ENCODE data around the gene PWWP2B.
"Not testable (repeated sequence)": the region's sequence is repeated elsewhere in the genome, so short reads cannot be mapped to it uniquely, and the experiment has no call there.

The PWWP2B gene

DNA sequence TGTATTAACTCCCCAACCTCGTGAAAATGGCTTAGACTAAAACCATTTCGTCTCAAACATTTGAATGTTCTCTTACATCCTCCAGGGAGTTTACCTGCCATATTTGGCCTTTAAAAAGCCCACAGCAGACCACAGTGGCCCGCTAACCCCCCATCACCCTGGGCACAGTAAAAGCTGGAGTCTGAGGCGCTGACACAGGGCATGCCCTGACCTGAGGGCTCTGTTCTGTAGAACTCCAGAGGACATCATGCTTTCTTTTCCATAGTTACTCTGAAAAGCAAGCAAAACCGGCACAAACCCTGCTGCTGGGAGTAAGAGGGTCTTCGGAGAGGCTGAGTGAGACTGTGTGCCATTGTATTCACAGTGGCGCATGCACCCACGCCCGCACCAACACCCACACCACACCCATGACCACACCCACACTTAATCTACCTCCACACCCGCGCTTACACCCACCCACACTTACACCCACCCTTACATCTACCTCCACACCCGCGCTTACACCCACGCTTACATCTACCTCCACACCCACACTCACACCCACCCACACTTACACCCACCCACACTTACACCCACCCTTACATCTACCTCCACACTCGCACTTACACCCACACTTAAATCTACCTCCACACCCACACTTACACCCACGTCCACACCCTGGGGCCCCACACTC lies 32.9 kb upstream of the PWWP2B start:
- no peak for DNase-seq (ENCODE audit: low read depth)

GRCh38 chr10:132364594-132364970 lies 32.4 kb upstream of the PWWP2B start:
- no peak for DNase-seq (ENCODE audit: low read depth)

- DNase-seq (ENCODE audit: low read depth), result no peak
Observed at GRCh38 chr10:132365102-132365501, 31.9 kb upstream of the PWWP2B start.

GRCh38 chr10:132366006-132366405 lies 31.0 kb upstream of the PWWP2B start:
- DNase-seq (ENCODE audit: low read depth), result no peak

- no peak for DNase-seq (ENCODE audit: low read depth)
Observed at GRCh38 chr10:132366499-132366898, 30.5 kb upstream of the PWWP2B start.

- no peak for DNase-seq (ENCODE audit: low read depth)
Observed at GRCh38 chr10:132368391-132368790, 28.6 kb upstream of the PWWP2B start.

GRCh38 chr10:132368881-132369635 lies 27.9 kb upstream of the PWWP2B start:
- DNase-seq (ENCODE audit: low read depth), result no peak

GRCh38 chr10:132369636-132370185 lies 27.3 kb upstream of the PWWP2B start:
- no peak for DNase-seq (ENCODE audit: low read depth)

- DNase-seq (ENCODE audit: low read depth), result no peak
Observed at GRCh38 chr10:132370426-132371340, 26.3 kb upstream of the PWWP2B start.

DNA sequence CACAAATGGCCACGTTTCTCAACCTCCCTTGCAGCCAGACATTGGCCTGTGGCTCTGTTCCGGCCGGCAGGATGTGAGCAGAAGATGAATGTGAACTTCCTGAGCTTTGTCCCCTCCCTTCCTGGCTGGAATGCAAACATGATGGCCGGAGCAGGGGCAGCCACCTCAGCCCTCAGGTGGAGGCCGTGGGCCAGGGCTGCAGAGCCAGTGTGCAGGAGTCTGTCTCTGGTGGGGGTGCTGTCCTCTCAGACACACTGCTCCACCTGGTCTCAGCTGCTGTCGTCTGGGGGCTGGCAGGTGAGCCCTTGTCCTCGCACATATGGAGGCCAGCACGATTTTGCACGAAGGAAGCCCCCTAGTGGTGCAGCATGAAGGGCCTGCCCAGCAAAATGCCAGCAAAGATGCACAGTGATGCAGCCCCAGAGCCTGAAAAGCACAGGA lies 25.3 kb upstream of the PWWP2B start:
- DNase-seq (ENCODE audit: low read depth), result no peak

DNA sequence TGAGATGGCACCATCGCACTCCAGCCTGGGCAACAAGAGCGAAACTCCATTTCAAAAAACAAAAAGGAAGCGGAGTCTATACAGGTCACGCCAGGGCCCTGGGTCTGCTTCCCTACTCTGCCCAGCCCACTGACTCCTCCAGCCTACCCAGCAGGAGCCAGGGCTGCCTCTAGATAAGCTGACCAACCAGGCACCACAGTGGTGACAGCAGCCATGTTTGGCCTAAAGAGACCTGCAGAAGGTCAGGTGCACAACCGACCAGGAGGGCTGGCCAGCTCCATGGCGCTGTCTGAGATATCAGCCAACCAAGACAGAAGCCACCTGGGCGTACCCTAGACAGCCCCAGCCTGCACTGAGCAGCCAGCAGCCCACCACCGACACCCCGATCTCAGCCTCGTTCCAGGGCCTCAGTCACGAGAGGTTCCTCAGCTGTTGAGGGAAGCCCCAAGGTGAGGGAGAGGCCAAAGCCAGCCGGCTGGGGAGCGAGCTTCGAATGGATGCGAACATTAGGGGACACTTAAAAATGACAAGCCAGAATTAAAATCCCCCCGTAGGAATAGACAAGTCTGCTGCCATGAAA lies 24.4 kb upstream of the PWWP2B start:
- no peak for DNase-seq (ENCODE audit: low read depth)

DNA sequence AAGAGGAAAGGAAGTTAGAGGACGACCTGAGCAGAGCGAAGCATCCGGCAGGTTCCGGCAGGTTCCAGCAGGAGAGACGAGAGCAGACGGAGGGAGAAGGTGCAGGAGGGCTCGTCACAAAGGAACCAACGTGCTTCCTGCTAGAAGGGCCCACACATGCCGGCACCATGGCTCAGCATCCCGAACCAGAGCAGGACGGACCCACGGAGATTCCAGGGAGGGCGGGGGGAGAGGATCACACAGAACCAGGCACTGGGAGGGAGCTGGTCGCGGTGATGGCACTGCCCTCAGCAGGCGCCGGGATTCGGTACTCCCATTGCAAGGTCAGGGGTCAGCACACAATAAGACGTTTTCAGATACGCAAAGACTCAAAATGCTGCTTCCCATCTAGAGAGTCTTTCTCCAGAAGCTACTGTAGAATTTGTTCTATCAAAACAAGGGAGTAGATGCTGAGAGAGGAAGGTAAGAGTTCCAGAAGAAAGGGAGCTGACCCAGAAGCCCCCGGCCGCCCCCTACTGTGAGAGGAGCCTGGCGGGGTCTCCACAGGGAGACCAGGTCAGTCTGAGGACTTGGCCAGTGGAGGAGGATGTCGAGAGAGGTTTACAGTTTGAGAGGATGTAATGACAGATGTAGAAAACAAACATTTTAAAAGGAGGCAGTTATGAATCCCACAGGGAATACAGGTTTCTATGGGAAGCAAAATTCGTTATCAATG lies 23.6 kb upstream of the PWWP2B start:
- DNase-seq (ENCODE audit: low read depth), result no peak

DNA sequence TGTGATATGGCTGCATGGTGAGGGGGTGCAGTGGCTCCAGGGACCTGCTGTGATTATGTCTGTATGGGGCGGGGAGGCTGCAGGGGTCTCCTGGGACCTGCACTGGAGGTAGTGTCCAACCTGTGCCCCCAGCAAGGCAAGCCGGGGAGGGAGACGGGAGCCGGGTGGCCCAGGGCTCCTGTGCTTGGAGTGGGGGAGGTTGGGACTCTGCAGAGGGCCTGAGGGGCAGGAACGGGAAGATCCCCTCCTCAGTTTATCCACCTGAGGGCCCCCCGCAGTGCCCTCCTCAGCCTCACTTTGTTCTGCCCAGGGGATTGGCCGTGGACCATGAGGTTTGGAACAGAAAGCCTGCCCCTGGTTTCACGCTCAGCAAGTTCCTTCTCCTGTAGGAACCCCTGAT lies 22.8 kb upstream of the PWWP2B start:
- DNase-seq (ENCODE audit: low read depth), result no peak

DNA sequence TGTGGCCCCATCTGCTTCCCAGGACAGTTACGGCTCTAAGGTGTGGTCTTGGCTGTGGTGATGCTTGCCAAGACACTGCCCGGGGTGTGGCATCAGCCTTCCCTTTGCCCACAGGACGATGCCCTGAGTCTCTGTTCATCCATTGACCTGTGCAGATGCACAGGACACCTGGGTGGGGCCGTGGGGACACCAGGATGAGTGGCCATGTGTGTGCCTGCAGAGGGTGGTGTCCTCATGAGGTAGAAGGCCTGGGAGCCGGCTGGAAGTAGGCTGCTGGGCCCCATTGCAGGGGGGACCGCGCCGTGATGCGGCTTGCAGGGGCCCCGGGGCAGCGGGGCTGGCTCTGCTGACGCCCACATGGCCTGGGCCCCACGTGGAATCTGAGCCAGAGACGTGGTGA lies 22.4 kb upstream of the PWWP2B start:
- DNase-seq (ENCODE audit: low read depth), result no peak

GRCh38 chr10:132375116-132375794 lies 21.7 kb upstream of the PWWP2B start:
- DNase-seq (ENCODE audit: low read depth), result no peak

DNA sequence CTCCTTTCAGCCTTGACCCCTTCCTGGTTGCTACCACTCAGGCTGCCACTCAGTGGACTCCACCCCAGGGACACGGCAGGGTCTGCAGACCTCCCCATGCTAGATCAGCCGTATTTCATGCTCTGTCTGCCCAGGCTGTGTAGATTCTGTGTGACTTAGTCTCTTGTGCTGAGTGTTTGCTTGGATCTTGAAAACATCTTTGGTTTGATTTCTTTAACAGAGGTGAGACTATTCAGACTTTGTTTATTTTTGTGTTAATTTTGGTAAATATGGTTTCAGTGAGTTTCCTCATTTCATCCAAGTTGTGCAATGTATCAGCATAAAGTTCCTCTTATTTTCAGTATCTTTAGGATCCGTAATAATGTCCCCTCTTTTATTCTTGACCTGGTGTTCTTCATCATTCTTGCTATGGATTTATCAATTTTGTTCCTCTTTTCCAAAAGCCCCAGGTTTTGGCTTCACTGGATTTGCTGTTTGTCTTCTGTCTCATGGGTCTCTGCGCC lies 21.2 kb upstream of the PWWP2B start:
- no peak for DNase-seq (ENCODE audit: low read depth)

DNA sequence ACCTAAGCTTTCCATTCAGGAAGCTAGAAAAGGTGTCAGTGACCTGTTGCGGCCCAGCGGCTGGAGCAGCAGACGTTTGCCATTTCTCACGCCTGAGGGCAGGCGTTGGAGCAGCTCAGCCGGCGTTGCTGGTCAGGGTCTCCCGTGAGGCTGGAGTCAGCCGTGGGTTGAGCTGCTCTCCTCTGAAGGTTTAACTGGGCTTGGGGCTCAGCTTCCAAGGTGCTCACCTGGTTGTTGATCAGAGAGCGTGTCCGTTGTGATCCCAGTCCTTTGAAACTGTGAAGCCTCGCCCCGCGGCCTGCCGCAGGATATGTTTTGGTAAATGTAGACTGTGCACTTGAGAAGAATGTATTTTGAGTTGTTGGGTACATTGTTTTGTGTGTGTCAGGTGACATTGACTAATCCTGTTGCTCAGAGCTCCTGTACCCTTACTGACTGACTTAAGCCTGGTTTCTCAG lies 20.6 kb upstream of the PWWP2B start:
- DNase-seq (ENCODE audit: low read depth), result no peak

DNA sequence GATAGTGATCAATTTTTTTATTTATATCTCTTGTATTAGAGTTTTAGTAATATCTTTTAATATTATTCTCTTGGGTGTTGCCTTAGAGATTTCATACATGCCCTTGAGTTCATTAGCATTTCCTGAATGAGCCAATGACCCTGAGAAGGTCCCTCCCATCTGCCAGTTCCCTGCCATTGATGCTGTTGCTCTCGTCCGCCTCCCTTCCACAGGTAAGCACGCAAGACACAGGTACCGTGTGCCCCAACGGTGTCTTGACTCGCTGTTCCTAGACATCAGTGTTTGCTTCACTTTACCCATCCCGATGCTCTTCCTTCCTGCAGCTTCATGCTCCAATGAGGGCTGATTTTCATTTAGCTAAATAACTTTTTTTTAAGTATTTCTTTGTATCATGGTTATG lies 19.7 kb upstream of the PWWP2B start:
- no peak for DNase-seq (ENCODE audit: low read depth)

DNA sequence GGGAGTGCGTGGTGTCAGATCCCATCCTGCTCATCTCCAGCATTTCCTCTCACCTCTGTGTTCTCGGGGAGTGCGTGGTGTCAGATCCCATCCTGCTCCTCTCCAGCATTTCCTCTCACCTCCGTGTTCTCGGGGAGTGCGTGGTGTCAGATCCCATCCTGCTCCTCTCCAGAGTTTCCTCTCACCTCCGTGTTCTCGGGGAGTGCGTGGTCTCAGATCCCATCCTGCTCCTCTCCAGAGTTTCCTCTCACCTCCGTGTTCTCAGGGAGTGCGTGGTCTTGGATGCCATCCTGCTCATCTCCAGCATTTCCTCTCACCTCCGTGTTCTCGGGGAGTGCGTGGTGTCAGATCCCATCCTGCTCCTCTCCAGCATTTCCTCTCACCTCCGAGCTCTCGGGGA lies 18.0 kb upstream of the PWWP2B start:
- not testable (repeated sequence) for DNase-seq (ENCODE audit: low read depth)

- DNase-seq (ENCODE audit: low read depth), result not testable (repeated sequence)
Observed at GRCh38 chr10:132380986-132381385, 16.0 kb upstream of the PWWP2B start.

Data from HS-27A (cell line).